Testis (tissue), 2 donors: Measurements from ENCODE around the gene DMRT2.

Experiments
- POLR2A ChIP-seq: fragments of 450-650 bp; IDR thresholded peaks from one replicate; pipeline ENCODE4 v1.6.1; 2017; ENCODE audit warnings: antibody characterized with exemption, mild to moderate bottlenecking, moderate library complexity
- TF ChIP-seq, protein P1 (sequence below), 3 experiments: fragments of 450-650 bp in 2 of 3; fragments of 200-600 bp in 1 of 3; sonication (generic) in 1 of 3; IDR thresholded peaks; one replicate each; pipeline ENCODE4 v1.5.1; 2016 to 2019; ENCODE audit warnings: antibody characterized with exemption in 3 of 3, mild to moderate bottlenecking in 2 of 3, moderate library complexity in 1 of 3

GRCh38 chr9:1024112-1024511 is 26.0 kb upstream of the DMRT2 start:
- TF ChIP-seq, protein P1, sequence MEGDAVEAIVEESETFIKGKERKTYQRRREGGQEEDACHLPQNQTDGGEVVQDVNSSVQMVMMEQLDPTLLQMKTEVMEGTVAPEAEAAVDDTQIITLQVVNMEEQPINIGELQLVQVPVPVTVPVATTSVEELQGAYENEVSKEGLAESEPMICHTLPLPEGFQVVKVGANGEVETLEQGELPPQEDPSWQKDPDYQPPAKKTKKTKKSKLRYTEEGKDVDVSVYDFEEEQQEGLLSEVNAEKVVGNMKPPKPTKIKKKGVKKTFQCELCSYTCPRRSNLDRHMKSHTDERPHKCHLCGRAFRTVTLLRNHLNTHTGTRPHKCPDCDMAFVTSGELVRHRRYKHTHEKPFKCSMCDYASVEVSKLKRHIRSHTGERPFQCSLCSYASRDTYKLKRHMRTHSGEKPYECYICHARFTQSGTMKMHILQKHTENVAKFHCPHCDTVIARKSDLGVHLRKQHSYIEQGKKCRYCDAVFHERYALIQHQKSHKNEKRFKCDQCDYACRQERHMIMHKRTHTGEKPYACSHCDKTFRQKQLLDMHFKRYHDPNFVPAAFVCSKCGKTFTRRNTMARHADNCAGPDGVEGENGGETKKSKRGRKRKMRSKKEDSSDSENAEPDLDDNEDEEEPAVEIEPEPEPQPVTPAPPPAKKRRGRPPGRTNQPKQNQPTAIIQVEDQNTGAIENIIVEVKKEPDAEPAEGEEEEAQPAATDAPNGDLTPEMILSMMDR (IDR thresholded peaks at IDR 0.05) = no peak
- TF ChIP-seq POLR2A = no peak
